ENCODE results near the gene NRXN3. TPM values are rescaled to one million over a fixed set of nuclear protein-coding genes. Genes with fewer than 3 reads are reported as not detected.

NRXN3 gene
- total and polyA plus RNA-seq, 2 donors (not counting 1 experiment from before 2014, with no cell fraction given): 0.83 to 34.6 TPM

- Histone ChIP-seq H4K20me1 (ENCODE audit: control insufficient read depth, extremely low read depth, insufficient read depth, low read length) (no peaks in the 10 kb centered on the region), H3K36me3 (ENCODE audit: control insufficient read depth, insufficient read depth, low read length) (no peaks in the 10 kb centered on the region), H3K9me3 (ENCODE audit: control insufficient read depth, insufficient read depth, low read depth, low read length) (no peaks in the 10 kb centered on the region), H3K4me3 (replicated peaks in 1 of 4; ENCODE audit: control extremely low read depth in 1 of 4, insufficient read depth in 1 of 4, low read depth in 3 of 4, low read length in 4 of 4) (no peak overlapping the region), H2AFZ (ENCODE audit: low read length) (no peak overlapping the region), H3K4me2 (ENCODE audit: extremely low read depth, insufficient read depth, low read length) (no peak overlapping the region), H3K9ac (ENCODE audit: insufficient read depth, low read length) (no peak overlapping the region), H3K27me3 (ENCODE audit: control insufficient read depth, insufficient read depth, low read length) (no peaks in the 10 kb centered on the region), H3K79me2 (ENCODE audit: control insufficient read depth, insufficient read depth, low read length) (no peaks in the 10 kb centered on the region), H3K4me1 (ENCODE audit: control insufficient read depth, extremely low read depth, insufficient read depth, low read length) (no peaks in the 10 kb centered on the region), H3K27ac (ENCODE audit: insufficient read depth, low read length) (no peak overlapping the region)
- no peak for DNase-seq (ENCODE audit: low read depth in 2 of 2)
- TF ChIP-seq CTCF (conservative IDR thresholded peaks at IDR 0.05 in 1 of 2, IDR thresholded peaks at IDR 0.05 in 1 of 2; ENCODE audit: low read depth in 1 of 2, low read length in 2 of 2): no peak
- TF ChIP-seq EZH2 (IDR thresholded peaks at IDR 0.05; ENCODE audit: low read length, missing control alignments): no peak
Observed at GRCh38 chr14:78897443-78897842, 727.3 kb downstream of the NRXN3 start.

DNA sequence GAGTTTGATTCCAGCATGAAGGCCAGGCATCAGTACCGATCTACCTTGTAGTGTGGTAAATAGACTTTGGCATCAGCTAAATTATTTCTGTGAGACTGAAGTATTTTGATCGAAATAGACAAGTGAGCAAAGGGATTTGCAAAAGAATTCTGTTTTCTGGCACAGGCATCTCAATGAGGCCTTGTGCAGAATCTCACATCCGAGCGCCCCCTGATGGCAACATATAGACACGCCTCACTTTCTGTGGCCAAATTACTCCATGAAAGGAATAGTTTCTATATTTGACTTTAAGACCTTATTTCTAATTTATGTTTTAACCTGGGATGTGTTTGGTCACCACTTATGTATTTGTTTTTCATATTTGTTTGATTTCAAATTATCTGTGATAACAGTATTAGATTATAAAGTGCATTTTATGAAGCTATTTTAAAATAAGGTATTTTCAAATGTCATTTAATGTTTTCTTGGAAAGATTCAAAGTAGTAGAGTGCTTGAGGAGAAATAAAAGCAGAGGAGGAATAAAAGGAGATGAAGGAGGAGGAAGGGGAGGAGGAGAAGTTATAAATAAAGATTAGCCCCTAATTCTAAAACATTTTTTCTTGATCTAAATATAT lies 731.9 kb downstream of the NRXN3 start:
- TF ChIP-seq EZH2 (IDR thresholded peaks at IDR 0.05; ENCODE audit: low read length, missing control alignments) (no peak), CTCF (conservative IDR thresholded peaks at IDR 0.05 in 1 of 2, IDR thresholded peaks at IDR 0.05 in 1 of 2; ENCODE audit: low read depth in 1 of 2, low read length in 2 of 2) (peak; percentile 42 to 65)
- Histone ChIP-seq H3K4me3 (replicated peaks in 1 of 4; ENCODE audit: control extremely low read depth in 1 of 4, insufficient read depth in 1 of 4, low read depth in 3 of 4, low read length in 4 of 4) (no peak overlapping the region), H3K27ac (ENCODE audit: insufficient read depth, low read length) (no peak overlapping the region), H3K27me3 (ENCODE audit: control insufficient read depth, insufficient read depth, low read length) (peaks cover 2% of the 10 kb centered on the region), H3K9me3 (ENCODE audit: control insufficient read depth, insufficient read depth, low read depth, low read length) (no peaks in the 10 kb centered on the region), H3K4me2 (ENCODE audit: extremely low read depth, insufficient read depth, low read length) (no peak overlapping the region), H3K4me1 (ENCODE audit: control insufficient read depth, extremely low read depth, insufficient read depth, low read length) (no peaks in the 10 kb centered on the region), H4K20me1 (ENCODE audit: control insufficient read depth, extremely low read depth, insufficient read depth, low read length) (no peaks in the 10 kb centered on the region), H3K36me3 (ENCODE audit: control insufficient read depth, insufficient read depth, low read length) (no peaks in the 10 kb centered on the region), H2AFZ (ENCODE audit: low read length) (no peak overlapping the region), H3K9ac (ENCODE audit: insufficient read depth, low read length) (no peak overlapping the region), H3K79me2 (ENCODE audit: control insufficient read depth, insufficient read depth, low read length) (no peaks in the 10 kb centered on the region)
- DNase-seq (ENCODE audit: low read depth in 2 of 2): peak; percentile 36 to 41

- no peak overlapping the region for H3K9ac ChIP-seq (ENCODE audit: insufficient read depth, low read length)
- no peaks in the 10 kb centered on the region for H3K4me1 ChIP-seq (ENCODE audit: control insufficient read depth, extremely low read depth, insufficient read depth, low read length)
- H3K4me2 ChIP-seq (ENCODE audit: extremely low read depth, insufficient read depth, low read length): no peak overlapping the region
- DNase-seq (ENCODE audit: low read depth in 2 of 2): no peak
- H2AFZ ChIP-seq (ENCODE audit: low read length): no peak overlapping the region
- H3K79me2 ChIP-seq (ENCODE audit: control insufficient read depth, insufficient read depth, low read length): no peaks in the 10 kb centered on the region
- H4K20me1 ChIP-seq (ENCODE audit: control insufficient read depth, extremely low read depth, insufficient read depth, low read length): no peaks in the 10 kb centered on the region
- H3K27ac ChIP-seq (ENCODE audit: insufficient read depth, low read length): no peak overlapping the region
- H3K36me3 ChIP-seq (ENCODE audit: control insufficient read depth, insufficient read depth, low read length): no peaks in the 10 kb centered on the region
- no peak overlapping the region for H3K4me3 ChIP-seq (replicated peaks in 1 of 4; ENCODE audit: control extremely low read depth in 1 of 4, insufficient read depth in 1 of 4, low read depth in 3 of 4, low read length in 4 of 4)
- TF ChIP-seq CTCF (conservative IDR thresholded peaks at IDR 0.05 in 1 of 2, IDR thresholded peaks at IDR 0.05 in 1 of 2; ENCODE audit: low read depth in 1 of 2, low read length in 2 of 2) (no peak), EZH2 (IDR thresholded peaks at IDR 0.05; ENCODE audit: low read length, missing control alignments) (no peak)
- peaks cover 2% of the 10 kb centered on the region for H3K27me3 ChIP-seq (ENCODE audit: control insufficient read depth, insufficient read depth, low read length)
- H3K9me3 ChIP-seq (ENCODE audit: control insufficient read depth, insufficient read depth, low read depth, low read length): no peaks in the 10 kb centered on the region
Observed at GRCh38 chr14:78904094-78904493, 733.9 kb downstream of the NRXN3 start.

Measured in fibroblast of lung (primary cell).